Fibroblast of peridontal ligament (primary cell): ENCODE data around the gene TRPT1.
A peak's percentile ranks its signal among the peaks of the same experiment; 100 is the strongest.
"Not testable (repeated sequence)": the region's sequence is repeated elsewhere in the genome, so short reads cannot be mapped to it uniquely, and the experiment has no call there.

Experiments used
- DNase-seq: peaks from one replicate; pipeline ENCODE4 v3.0.0-alpha.2; 2010; ENCODE audit errors: extremely low read depth

TRPT1 gene

GRCh38 chr11:64258946-64259532 lies 33.1 kb upstream of the TRPT1 start:
- no peak for DNase-seq

- DNase-seq, result no peak
Observed at GRCh38 chr11:64258356-64258755, 32.4 kb upstream of the TRPT1 start.

GRCh38 chr11:64256300-64256699 lies 30.3 kb upstream of the TRPT1 start:
- no peak for DNase-seq

GRCh38 chr11:64255135-64256128 lies 29.4 kb upstream of the TRPT1 start:
- no peak for DNase-seq

- no peak for DNase-seq
Observed at GRCh38 chr11:64254326-64254725, 28.3 kb upstream of the TRPT1 start.

GRCh38 chr11:64253481-64253880 lies 27.5 kb upstream of the TRPT1 start:
- DNase-seq, result no peak

- DNase-seq, result no peak
Observed at GRCh38 chr11:64253043-64253442, 27.1 kb upstream of the TRPT1 start.

- no peak for DNase-seq
Observed at GRCh38 chr11:64252003-64252872, 26.3 kb upstream of the TRPT1 start.

- no peak for DNase-seq
Observed at GRCh38 chr11:64251753-64252002, 25.7 kb upstream of the TRPT1 start.

- no peak for DNase-seq
Observed at GRCh38 chr11:64251016-64251752, 25.2 kb upstream of the TRPT1 start, which contains the start of gene PLCB3. PLCB3 (plus strand) TSS chr11:64251530; CDS start chr11:64251650, 120 bp downstream.

- DNase-seq, result no peak
Observed at GRCh38 chr11:64250415-64251015, 24.5 kb upstream of the TRPT1 start.

GRCh38 chr11:64249563-64250414 lies 23.8 kb upstream of the TRPT1 start:
- no peak for DNase-seq

- no peak for DNase-seq
Observed at GRCh38 chr11:64249038-64249437, 23.1 kb upstream of the TRPT1 start.

GRCh38 chr11:64248578-64248977 lies 22.6 kb upstream of the TRPT1 start:
- DNase-seq, result no peak

GRCh38 chr11:64247729-64248531 lies 21.9 kb upstream of the TRPT1 start:
- no peak for DNase-seq

GRCh38 chr11:64246871-64247728 lies 21.1 kb upstream of the TRPT1 start, which contains the start of gene PPP1R14B:
PPP1R14B (minus strand) TSS chr11:64246943; CDS start chr11:64246673, 270 bp downstream.
- peak; percentile 68 for DNase-seq

- DNase-seq, result not testable (repeated sequence)
Observed at GRCh38 chr11:64246621-64246870, 20.6 kb upstream of the TRPT1 start.

- peak; percentile 77 for DNase-seq
Observed at GRCh38 chr11:64245797-64246620, 20.0 kb upstream of the TRPT1 start.
